ENCODE measurements around the gene RBPJL.

DNA sequence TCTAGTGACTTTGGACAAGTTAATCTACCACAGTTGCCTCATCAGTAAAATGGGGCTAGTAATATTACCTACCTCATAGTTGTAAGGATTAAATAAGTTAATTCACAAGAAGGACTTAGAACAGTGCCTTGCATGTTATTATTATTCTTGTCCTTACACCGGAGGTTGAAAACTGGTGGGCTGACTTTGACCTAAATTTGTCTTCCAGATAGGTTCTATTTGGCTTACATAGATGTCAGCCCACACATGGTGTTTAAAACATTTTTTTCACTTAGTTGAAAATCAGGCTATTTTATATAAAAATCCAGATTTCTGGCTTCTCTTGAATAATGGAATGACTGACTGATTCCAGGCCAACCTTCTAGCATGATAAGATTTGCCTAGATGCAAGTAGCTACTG, 59.6 kb downstream of the RBPJL start:
- TF ChIP-seq, protein P1, sequence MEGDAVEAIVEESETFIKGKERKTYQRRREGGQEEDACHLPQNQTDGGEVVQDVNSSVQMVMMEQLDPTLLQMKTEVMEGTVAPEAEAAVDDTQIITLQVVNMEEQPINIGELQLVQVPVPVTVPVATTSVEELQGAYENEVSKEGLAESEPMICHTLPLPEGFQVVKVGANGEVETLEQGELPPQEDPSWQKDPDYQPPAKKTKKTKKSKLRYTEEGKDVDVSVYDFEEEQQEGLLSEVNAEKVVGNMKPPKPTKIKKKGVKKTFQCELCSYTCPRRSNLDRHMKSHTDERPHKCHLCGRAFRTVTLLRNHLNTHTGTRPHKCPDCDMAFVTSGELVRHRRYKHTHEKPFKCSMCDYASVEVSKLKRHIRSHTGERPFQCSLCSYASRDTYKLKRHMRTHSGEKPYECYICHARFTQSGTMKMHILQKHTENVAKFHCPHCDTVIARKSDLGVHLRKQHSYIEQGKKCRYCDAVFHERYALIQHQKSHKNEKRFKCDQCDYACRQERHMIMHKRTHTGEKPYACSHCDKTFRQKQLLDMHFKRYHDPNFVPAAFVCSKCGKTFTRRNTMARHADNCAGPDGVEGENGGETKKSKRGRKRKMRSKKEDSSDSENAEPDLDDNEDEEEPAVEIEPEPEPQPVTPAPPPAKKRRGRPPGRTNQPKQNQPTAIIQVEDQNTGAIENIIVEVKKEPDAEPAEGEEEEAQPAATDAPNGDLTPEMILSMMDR (IDR thresholded peaks at IDR 0.05), result no peak
- no peak for TF ChIP-seq POLR2A (IDR thresholded peaks at IDR 0.05)

Measured in gastroesophageal sphincter (tissue), 3 donors.